Stimulated activated naive CD8-positive, alpha-beta T cell treated with anti-CD3 and anti-CD28 coated beads, Interleukin-15, Interleukin-2, amounts not matched to agents 100 ng/mL and 50 ng/mL, for 24 hours (primary cell): Measurements from ENCODE around the gene KCNN3.

Experiments used
- H3K27ac Mint-ChIP-seq: one replicate; pipeline ENCODE4 v1.8.0; 2021; ENCODE audit warnings: mild to moderate bottlenecking, mixed read lengths
- H3K27me3 Mint-ChIP-seq: one replicate; pipeline ENCODE4 v1.8.0; 2021; ENCODE audit warnings: mixed read lengths
- H3K36me3 Mint-ChIP-seq: one replicate; pipeline ENCODE4 v1.8.0; 2021; ENCODE audit warnings: low read depth, mixed read lengths
- H3K4me1 Mint-ChIP-seq: one replicate; pipeline ENCODE4 v1.8.0; 2021; ENCODE audit warnings: low read depth, mixed read lengths
- H3K4me3 Mint-ChIP-seq: one replicate; pipeline ENCODE4 v1.8.0; 2021; ENCODE audit warnings: mild to moderate bottlenecking, mixed read lengths
- H3K9me3 Mint-ChIP-seq: one replicate; pipeline ENCODE4 v1.8.0; 2021; ENCODE audit warnings: mixed read lengths

Gene KCNN3

GRCh38 chr1:154714638-154715037 lies 155.4 kb downstream of the KCNN3 start:
- Mint-ChIP-seq H3K27me3 (no peaks in the 10 kb centered on the region), H3K36me3 (no peaks in the 10 kb centered on the region), H3K4me1 (peaks cover 10% of the 10 kb centered on the region), H3K27ac (no peak overlapping the region), H3K9me3 (no peaks in the 10 kb centered on the region), H3K4me3 (no peak overlapping the region)

- Mint-ChIP-seq H3K27me3 (no peaks in the 10 kb centered on the region), H3K4me3 (no peak overlapping the region), H3K9me3 (no peaks in the 10 kb centered on the region), H3K4me1 (peaks cover 7% of the 10 kb centered on the region), H3K27ac (no peak overlapping the region), H3K36me3 (no peaks in the 10 kb centered on the region)
These were observed 155.9 kb downstream of the KCNN3 start for GRCh38 chr1:154714052-154714623.

GRCh38 chr1:154713005-154713404 lies 157.1 kb downstream of the KCNN3 start:
- Mint-ChIP-seq H3K27ac (no peak overlapping the region), H3K4me1 (peaks cover 7% of the 10 kb centered on the region), H3K9me3 (no peaks in the 10 kb centered on the region), H3K36me3 (no peaks in the 10 kb centered on the region), H3K4me3 (no peak overlapping the region), H3K27me3 (no peaks in the 10 kb centered on the region)

- Mint-ChIP-seq H3K36me3 (no peaks in the 10 kb centered on the region), H3K4me3 (no peak overlapping the region)
These were observed 157.8 kb downstream of the KCNN3 start for GRCh38 chr1:154712166-154712810.

GRCh38 chr1:154711416-154711815 lies 158.7 kb downstream of the KCNN3 start:
- Mint-ChIP-seq H3K27ac (no peak overlapping the region), H3K9me3 (no peaks in the 10 kb centered on the region), H3K36me3 (no peaks in the 10 kb centered on the region), H3K4me1 (peaks cover 7% of the 10 kb centered on the region), H3K27me3 (no peaks in the 10 kb centered on the region), H3K4me3 (no peak overlapping the region)

More at GRCh38 chr1:154712166-154712810, 157.8 kb downstream of the KCNN3 start:
- Mint-ChIP-seq H3K27ac (no peak overlapping the region), H3K9me3 (no peaks in the 10 kb centered on the region), H3K4me1 (peaks cover 7% of the 10 kb centered on the region), H3K27me3 (no peaks in the 10 kb centered on the region)

- no peaks in the 10 kb centered on the region for H3K4me1 Mint-ChIP-seq
- H3K36me3 Mint-ChIP-seq = no peaks in the 10 kb centered on the region
These were observed 160.0 kb downstream of the KCNN3 start for GRCh38 chr1:154710106-154710505.

GRCh38 chr1:154707901-154708463 lies 162.1 kb downstream of the KCNN3 start:
- H3K9me3 Mint-ChIP-seq = no peaks in the 10 kb centered on the region
- H3K27me3 Mint-ChIP-seq = peaks cover 7% of the 10 kb centered on the region
- no peak overlapping the region for H3K4me3 Mint-ChIP-seq
- H3K4me1 Mint-ChIP-seq = no peaks in the 10 kb centered on the region
- no peaks in the 10 kb centered on the region for H3K36me3 Mint-ChIP-seq
- H3K27ac Mint-ChIP-seq = no peak overlapping the region

More at GRCh38 chr1:154710106-154710505, 160.0 kb downstream of the KCNN3 start:
- H3K9me3 Mint-ChIP-seq = no peaks in the 10 kb centered on the region
- no peaks in the 10 kb centered on the region for H3K27me3 Mint-ChIP-seq
- H3K27ac Mint-ChIP-seq = no peak overlapping the region
- no peak overlapping the region for H3K4me3 Mint-ChIP-seq

- Mint-ChIP-seq H3K4me3 (no peak overlapping the region), H3K9me3 (no peaks in the 10 kb centered on the region), H3K27me3 (peaks cover 7% of the 10 kb centered on the region), H3K4me1 (no peaks in the 10 kb centered on the region), H3K27ac (no peak overlapping the region), H3K36me3 (no peaks in the 10 kb centered on the region)
These were observed 163.2 kb downstream of the KCNN3 start for GRCh38 chr1:154706851-154707250.

- H3K27ac Mint-ChIP-seq = no peak overlapping the region
- no peaks in the 10 kb centered on the region for H3K4me1 Mint-ChIP-seq
- no peaks in the 10 kb centered on the region for H3K9me3 Mint-ChIP-seq
- peaks cover 7% of the 10 kb centered on the region for H3K27me3 Mint-ChIP-seq
- no peaks in the 10 kb centered on the region for H3K36me3 Mint-ChIP-seq
- H3K4me3 Mint-ChIP-seq = no peak overlapping the region
These were observed 164.5 kb downstream of the KCNN3 start for GRCh38 chr1:154705544-154705943.

GRCh38 chr1:154703170-154703569 lies 166.9 kb downstream of the KCNN3 start:
- Mint-ChIP-seq H3K4me3 (no peak overlapping the region), H3K27ac (no peak overlapping the region), H3K27me3 (peaks cover 10% of the 10 kb centered on the region), H3K4me1 (peaks cover 6% of the 10 kb centered on the region), H3K9me3 (no peaks in the 10 kb centered on the region), H3K36me3 (no peaks in the 10 kb centered on the region)

- Mint-ChIP-seq H3K9me3 (no peaks in the 10 kb centered on the region), H3K27ac (no peak overlapping the region), H3K27me3 (peaks cover 7% of the 10 kb centered on the region), H3K4me3 (no peak overlapping the region), H3K36me3 (no peaks in the 10 kb centered on the region), H3K4me1 (peaks cover 14% of the 10 kb centered on the region)
These were observed 171.6 kb downstream of the KCNN3 start for GRCh38 chr1:154698320-154699096.

- Mint-ChIP-seq H3K27ac (no peak overlapping the region), H3K36me3 (no peaks in the 10 kb centered on the region), H3K4me1 (peaks cover 14% of the 10 kb centered on the region), H3K9me3 (no peaks in the 10 kb centered on the region), H3K27me3 (peaks cover 7% of the 10 kb centered on the region), H3K4me3 (no peak overlapping the region)
These were observed 172.4 kb downstream of the KCNN3 start for GRCh38 chr1:154697710-154698109.

GRCh38 chr1:154696456-154696855 lies 173.6 kb downstream of the KCNN3 start:
- Mint-ChIP-seq H3K27ac (no peak overlapping the region), H3K27me3 (peaks cover 7% of the 10 kb centered on the region), H3K9me3 (no peaks in the 10 kb centered on the region), H3K4me3 (no peak overlapping the region), H3K4me1 (peaks cover 14% of the 10 kb centered on the region), H3K36me3 (no peaks in the 10 kb centered on the region)

GRCh38 chr1:154695985-154696384 lies 174.1 kb downstream of the KCNN3 start:
- Mint-ChIP-seq H3K4me3 (no peak overlapping the region), H3K4me1 (peaks cover 14% of the 10 kb centered on the region), H3K9me3 (no peaks in the 10 kb centered on the region), H3K27me3 (peaks cover 7% of the 10 kb centered on the region), H3K36me3 (no peaks in the 10 kb centered on the region), H3K27ac (no peak overlapping the region)

GRCh38 chr1:154694995-154695394 lies 175.1 kb downstream of the KCNN3 start:
- H3K9me3 Mint-ChIP-seq = no peaks in the 10 kb centered on the region
- H3K4me3 Mint-ChIP-seq = no peak overlapping the region
- no peaks in the 10 kb centered on the region for H3K36me3 Mint-ChIP-seq
- H3K27me3 Mint-ChIP-seq = peaks cover 7% of the 10 kb centered on the region
- no peak overlapping the region for H3K27ac Mint-ChIP-seq
- peaks cover 14% of the 10 kb centered on the region for H3K4me1 Mint-ChIP-seq
